Activated naive CD4-positive, alpha-beta T cell (primary cell): ENCODE results near the gene LYPLA2.
A peak's percentile ranks its signal among the peaks of the same experiment; 100 is the strongest.
"Not testable (repeated sequence)": the region's sequence is repeated elsewhere in the genome, so short reads cannot be mapped to it uniquely, and the experiment has no call there.

Experiments
- DNase-seq, 4 experiments: peaks; one replicate each; lab custom pipeline; 2025; lab: John Stamatoyannopoulos, UW

The LYPLA2 gene

DNA sequence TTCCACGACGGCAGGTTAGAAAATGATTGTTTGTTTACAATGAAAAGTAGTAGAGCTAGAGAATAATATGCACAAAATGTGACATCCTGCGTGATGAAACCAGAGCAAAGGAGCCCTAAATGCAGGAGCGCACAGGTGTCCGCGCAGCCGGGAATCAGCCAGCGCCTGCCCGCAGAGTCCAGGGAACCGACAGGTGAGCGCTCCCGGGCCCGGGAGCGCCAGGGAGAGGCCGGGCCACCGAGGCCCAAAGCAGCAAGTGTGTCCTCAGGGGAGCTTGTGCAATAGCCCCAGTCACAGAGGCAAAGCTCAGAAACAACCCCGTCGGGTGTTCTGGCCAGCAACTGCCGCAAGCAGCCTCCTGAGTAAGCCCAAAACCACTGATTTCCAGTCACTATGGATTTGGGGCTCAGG lies 10.4 kb downstream of the LYPLA2 start:
- no peak for DNase-seq

DNA sequence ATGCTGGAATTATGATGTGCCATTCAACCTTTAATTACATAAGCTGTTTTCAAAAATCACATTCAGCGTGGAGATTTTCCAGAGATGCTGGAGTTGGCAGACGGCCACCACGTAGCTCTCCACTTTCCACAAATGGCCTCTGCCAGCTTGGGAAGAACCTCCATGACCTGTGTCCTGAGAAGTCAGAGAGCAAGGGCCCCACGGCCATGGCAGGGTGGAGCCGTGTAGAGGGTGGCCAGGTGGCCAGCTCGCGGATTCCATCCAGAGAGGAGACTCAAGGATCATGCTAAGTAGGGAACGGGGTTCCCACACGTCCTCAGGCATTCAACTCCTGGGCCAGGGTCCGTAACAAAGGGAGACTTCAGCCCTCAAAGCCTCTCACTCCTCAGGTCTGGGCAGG lies 10.9 kb downstream of the LYPLA2 start:
- no peak for DNase-seq

DNA sequence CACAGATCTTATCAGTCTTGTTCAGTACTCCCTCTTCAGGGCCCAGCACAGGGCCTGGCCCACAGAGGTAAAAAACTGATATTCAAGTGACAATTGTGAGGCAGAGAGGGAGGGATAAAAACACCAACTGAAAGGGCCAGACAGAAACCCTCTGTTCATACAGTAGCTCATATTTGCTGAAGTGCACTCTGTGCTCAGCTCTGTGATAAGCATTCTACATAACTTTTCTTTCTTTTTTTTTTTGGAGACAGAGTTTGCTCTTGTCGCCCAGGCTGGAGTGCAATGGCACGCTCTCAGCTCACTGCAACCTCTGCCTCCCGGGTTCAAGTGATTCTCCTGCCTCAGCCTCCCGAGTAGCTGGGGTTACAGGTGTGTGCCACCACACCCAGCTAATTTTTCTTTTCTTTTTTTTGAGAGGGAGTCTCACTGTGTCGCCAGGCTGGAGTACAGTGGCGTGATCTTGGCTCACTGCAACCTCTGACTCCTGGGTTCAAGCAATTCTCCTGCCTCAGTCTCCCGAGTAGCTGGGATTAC lies 11.9 kb downstream of the LYPLA2 start:
- not testable (repeated sequence) for DNase-seq

DNA sequence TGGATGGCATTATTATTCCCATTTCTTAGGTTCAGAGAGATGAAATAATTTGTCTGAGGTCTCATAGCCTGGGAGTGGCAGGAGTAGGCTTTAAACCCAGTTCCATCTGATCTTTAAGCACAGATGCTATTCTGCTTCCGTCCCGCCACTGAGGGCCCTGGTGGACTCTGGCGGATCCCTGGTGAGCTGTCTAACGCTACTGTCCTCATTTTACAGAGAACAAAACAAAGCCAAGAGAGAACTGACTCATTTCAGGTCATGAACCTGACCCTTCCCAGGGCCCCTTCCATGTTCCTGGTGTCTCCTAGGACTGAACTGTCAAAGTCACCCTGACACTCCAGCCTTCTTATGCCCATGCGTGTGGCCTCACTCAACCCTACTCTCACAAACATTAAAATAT lies 12.7 kb downstream of the LYPLA2 start:
- DNase-seq, result no peak

DNA sequence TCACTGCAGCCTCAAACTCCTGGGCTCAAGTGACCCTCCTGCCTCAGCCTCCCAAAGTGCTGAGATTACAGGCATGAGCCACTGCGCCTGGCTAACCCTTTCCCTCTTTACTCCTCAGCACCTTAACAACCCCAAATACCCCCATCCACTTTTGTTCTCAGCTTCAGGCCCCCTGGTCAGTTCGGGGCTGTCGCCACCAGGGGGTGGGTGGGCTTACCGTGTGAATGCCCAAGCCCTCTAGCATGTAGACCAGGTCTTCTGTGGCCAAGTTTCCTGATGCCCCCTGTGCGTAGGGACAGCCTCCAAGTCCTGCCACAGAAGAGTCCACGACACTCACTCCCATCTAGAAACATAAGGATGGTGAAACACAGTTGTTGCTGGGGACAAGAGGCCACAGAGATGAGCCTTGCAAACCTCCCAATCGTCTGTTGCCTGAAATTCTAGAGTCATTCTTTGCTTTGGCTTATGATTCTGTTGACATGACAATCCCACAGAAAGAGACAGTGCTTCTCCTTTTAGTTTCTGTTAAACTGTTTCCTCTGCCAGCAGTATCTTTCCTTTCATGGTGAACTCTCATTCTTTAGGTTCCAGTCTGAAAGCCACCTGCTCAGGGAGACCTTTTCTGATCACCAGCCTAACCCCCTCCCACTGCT lies 13.4 kb downstream of the LYPLA2 start:
- no peak for DNase-seq

DNA sequence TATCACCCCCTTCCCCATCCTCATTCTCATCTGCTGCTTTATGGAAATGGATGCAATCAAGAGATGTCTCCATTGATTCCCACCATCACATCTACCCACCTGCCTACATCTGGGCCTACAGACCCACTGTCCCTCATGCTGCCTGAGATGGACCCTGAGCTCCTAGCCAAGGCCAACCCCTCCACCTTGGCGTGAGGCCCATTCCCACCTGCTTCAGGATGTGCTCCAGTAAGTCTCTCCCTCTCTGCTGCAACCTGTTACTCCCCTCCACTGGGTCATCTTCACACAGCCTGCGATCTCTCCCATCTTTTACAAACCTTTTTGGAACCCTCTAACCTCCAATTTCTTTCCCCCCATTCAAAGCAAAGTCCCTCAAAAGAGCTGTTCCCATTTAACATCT lies 14.1 kb downstream of the LYPLA2 start:
- no peak for DNase-seq

DNA sequence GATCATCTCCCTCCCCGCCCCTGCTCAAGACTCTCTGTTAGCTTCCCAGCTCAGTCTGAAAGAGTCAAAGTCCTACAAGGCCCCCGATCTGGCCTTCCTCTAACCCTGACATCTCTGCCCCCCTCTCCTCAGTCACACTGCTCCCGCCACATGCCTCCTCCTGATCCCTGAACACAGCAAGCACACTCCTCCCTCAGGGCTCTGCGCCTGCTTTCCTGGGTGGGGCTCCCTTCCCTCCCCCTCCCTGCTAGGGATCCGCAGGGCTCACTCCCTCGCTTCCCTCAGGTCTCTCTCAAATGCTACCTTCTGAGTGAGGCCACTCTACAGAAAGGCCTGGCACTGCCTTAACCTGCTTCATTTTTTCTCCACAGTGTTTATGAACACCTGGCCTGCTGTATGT lies 15.3 kb downstream of the LYPLA2 start:
- DNase-seq, result no peak

DNA sequence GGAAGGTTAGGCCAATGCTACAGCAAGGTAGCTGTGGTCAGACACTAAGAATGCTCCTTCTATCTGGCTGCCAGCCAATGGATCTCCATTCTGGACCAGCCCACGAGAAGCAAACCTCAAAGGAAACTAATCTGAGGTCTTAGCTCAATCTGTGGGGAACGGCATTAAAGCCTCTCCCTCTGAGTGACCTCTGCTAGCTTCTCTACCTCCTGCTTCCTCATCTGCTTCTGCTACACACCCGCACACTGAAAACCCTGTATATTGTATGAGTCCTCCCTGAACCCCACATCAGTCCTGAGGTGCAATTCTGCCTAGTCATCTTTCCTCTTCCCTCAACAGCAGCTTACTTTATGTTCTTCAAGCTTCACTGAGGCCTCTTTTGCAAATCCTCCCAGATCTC lies 16.5 kb downstream of the LYPLA2 start:
- DNase-seq, result no peak

DNA sequence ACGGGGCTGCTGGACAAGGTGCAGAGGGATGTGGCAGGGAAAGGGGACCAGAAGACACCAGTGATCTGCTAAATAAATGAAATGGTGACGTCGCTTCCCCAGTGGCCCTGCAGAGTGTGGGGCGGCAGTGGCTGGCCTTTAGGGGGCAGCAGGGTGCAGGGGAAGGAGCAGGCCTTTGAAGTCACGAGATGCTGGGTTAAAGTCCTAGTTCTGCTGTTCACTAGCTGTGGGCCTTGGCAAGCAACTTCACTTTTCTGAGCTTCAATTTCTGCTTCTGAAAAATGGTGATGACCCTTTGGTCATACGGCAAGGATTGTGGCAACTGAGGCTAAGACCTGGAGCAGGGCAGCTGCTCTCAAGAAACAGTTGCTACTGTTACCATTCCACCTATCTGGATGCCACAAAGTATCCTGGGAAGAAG lies 18.8 kb downstream of the LYPLA2 start:
- DNase-seq, result peak; percentile 25 to 74 (median 49)

DNA sequence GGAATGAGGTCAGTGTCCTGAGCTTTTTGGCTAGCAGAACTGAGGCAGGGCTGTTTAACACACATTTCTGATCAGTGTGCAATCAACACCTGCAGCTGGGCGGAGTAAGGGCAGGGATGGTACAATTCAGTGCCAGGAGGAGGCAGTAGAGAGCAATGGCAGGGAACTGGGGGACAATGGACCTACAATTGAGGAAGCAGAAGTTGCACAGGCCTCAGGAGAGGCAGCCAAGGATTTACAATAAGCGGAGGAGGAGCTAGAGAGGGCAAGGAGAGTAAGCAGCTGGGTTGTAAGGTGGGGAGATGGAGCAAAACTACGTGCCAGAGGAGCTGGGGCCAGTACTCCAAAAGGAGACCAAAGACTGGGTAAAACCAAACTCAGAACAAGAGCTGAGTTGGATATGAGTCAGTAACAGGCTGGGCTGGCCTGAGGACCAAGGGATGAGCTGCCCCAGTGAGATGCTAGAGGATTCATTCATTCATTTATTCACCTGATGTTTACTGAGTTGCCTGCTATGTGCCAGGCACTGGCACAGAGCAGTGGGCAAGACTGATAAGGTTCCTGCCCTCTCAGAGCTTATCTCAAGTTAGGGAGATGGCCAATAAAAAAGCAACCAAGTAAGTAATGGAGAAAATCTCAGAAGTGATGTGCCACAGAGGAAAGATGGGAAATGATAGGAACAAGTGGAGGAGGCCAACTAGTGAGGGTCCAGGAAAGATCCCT lies 20.0 kb downstream of the LYPLA2 start:
- peak in 1 of 4 experiments; percentile 15 for DNase-seq

DNA sequence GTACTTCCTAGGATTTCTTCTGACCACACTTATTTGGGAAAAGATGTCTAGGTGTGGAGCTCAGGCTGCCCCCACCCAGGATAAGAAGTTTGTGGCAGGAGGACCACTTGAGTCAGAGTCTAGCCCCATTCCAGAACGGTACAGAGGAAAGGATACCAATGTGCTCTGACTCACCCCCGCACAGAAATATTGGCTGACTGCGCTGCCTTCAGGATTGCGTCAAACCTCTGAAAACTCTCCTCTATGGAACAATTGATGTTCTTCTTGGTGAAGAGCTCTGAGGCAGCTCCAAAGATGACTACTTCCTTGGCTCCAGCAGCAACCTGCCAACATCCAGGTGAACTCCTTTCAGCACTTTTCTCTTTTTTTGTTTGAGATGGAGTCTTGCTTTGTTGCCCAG lies 23.1 kb downstream of the LYPLA2 start:
- no peak for DNase-seq

DNA sequence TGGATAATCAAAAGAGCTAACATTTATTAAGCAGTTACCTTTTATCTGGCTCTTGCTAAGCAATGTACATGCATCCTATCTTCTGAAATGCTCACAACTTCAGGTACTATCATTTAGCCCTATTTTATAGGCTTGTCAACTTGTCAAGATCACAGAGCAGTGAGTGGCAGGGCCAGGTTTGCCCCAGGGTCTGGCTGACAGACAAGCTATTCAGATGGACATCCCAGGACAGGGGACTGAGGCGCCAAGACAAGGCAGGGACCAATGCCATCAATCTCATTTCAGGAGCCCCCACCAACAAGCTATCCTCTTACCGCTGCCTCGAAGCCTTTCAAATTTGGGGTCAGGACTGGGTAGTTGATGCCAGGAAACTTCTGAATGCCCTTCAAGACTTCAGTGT lies 25.4 kb downstream of the LYPLA2 start:
- DNase-seq, result no peak

DNA sequence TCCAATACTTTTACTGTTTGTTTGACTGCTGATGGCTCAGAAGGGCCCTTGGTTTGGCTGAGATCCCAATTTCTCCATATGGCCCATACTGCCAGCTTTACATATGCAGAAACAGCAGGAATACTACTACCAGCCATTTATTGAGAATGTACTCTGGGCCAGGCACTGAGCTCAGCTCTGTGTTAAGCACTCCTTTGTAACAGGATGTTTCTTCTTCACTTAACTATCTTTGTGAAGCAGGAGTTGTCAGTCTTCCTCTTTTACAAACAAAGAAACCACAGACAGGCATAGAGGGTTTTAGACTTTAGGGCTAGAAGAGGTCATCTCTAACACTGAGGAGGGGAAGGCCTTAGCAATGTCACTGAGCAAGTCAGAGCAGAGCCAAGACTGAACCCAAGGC lies 26.0 kb downstream of the LYPLA2 start:
- DNase-seq, result no peak

DNA sequence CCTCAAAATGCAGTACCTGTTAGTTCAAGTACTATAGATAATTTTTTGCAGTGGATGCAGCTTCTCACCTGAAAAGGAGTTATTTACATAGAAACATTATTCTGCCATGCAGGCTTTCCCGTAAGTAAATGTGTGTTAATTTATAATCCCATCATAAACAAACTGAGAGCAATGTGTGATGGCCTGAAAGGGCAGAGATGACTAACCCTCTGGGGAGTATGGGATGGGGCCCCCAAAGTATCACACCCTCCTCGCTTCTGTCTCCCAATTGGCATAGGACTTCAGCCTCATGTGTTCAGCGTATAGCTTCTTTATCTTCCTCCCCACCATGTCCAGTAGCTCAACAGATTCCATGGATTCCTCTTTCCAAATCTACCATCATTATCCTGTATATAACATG lies 26.7 kb downstream of the LYPLA2 start:
- no peak for DNase-seq

DNA sequence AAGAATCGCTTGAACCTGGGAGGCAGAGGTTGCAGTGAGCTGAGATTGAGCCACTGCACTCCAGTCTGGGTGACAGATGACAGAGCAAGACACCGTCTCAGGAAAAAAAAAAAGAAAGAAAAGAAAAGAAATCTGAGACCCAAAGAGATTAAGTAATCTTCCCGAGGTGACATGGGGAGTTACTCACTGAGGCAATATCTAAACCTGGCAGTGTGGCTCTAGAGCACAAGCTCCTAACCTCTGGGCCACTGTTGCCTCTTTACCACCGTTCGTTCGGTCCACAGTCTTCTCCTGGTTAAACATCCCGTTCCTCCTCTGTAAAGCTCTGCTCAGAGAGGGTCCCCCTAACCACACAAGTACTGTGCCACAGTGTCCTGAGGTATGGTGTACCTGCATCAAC lies 32.8 kb downstream of the LYPLA2 start:
- no peak for DNase-seq

DNA sequence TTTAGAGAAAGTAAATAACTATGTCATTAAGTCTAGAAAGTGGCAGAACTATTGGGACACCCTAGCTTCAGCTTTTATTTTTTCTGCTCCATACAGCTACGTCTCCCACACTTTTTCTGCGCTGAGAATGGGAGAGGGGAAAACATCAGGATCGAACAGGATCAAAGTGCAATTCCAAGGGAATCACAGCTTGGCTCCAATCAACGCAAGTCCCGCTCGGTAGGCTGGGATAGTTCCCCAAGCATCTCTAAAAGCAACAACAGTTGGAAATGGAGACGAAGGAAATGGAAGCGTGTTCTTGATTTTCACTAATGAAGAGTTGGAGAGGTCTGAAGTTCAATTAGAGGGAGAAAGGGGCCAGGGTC lies 33.7 kb downstream of the LYPLA2 start:
- DNase-seq, result no peak

DNA sequence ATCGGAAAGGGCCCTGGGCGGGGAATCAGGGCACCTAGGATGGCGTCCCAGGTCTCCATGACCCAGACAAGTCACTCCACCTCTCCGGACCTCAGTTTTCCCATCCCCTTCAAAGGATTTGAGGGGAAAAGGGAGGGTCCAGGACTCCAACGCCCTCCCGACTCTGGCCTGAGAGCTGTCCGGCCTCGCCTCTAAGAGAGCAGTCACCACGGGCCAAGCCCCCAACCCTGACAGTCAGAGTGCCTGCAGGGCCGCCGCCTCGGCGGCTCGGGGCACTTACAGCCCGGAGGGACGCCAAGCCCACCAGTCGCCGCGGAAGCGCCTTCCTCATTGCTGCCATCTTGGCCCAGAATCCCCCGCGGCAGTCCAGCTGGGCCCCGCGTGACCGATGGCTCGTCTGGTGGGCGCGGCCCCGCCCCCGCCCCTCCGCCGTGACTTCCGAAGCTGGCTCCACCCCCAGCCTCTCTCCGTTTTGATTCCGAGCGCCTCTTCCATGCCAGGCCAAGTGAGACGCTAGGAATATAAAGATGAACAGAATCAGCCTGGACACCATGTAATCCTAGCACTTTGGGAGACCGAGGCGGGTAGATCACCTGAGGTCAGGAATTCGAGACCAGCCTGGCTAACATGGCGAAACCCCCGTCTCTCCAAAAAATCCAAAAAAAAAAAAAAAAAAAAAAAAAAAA lies 34.3 kb downstream of the LYPLA2 start, which contains the start of gene HMGCL:
Gene HMGCL, minus strand, starts transcription at position 354 of the 686 bp plus-strand sequence. Its CDS starts 14 bp downstream, at position 340.
- peak; percentile 72 to 83 (median 80) for DNase-seq

DNA sequence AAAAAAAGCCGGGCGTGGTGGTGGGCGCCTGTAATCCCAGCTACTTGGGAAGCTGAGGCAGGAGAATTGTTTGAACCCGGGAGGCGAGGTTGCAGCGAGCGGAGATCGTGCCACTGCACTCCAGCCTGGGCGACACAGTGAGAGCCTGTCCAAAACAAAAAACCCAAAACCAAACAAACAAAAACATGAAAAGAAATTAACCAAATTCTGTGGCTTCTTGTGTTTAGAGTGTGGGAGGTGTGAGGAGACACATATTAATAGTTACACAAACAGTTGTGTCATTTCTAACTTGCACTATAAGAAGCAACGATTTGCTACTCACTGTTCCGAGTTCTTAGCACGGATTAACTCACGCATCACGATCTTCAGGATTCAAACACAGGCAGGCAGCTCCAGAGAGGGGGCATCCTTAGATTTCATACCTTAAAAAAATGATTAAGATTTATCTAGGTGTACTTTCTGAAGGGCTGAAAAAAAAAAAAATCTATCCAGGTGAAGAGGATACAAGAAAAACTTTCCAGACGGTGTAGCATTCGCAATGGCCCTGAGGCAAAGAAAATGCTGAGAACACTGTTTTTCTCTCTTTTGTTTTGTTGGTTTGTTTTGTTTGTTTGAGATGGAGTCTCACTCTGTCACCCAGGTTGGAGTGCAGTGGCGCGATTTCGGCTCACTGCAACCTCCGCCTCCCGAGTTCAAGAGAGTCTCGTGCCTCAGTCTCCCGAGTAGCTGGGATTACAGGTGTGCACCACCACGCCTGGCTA lies 35.0 kb downstream of the LYPLA2 start:
- no peak for DNase-seq

DNA sequence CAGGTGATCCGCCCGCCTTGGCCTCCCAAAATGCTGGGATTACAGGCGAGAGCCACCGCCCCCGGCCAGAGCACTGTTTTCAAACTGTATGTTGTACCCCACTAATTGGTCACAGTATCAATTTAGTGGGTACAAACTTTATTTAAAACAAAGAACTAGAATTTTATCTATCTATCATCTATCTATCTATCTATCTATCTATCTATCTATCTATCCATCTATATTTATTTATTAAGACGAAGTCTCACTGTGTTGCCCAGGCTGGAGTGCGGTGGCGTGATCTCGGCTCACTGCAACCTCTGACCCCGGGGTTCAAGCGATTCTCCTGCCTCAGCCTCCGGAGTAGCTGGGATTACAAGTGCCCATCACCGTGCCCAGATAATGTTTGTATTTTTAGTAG lies 35.6 kb downstream of the LYPLA2 start:
- DNase-seq, result not testable (repeated sequence)

DNA sequence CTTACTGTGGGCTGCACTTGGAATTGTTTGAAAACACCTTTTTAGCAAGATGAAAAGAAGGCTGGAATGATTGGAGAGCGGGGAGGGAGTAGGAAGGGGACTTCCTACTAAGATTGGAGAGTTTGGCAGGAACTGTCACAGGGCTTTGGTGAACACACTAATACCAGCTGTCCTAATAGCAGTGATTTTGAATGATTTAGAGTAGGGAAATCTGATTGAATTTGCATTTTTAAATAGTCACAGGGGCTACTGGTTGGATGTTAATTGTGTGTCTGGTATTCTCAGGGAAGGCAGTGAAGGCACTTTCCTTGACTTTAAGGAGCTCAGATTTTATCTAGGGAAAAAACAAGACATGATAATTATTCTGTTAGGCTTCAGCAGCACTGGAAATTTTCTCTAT lies 36.8 kb downstream of the LYPLA2 start:
- no peak for DNase-seq

DNA sequence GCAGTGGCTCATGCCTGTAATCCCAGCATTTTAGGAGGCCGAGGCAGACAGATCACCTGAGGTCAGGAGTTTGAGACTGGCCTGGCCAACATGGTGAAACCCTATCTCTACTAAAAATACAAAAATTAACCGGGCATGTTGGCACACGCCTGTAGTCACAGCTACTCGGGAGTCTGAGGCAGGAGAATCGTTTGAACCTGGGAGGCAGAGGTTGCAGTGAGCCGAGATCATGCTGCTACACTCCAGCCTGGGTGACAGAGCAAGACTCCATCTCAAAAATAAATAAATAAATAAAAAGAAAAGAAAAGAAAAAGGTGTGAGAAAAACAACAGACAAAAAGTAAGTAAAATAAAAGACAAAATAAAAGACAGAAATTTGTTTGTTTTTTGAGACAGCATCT lies 43.2 kb downstream of the LYPLA2 start:
- DNase-seq, result not testable (repeated sequence)

DNA sequence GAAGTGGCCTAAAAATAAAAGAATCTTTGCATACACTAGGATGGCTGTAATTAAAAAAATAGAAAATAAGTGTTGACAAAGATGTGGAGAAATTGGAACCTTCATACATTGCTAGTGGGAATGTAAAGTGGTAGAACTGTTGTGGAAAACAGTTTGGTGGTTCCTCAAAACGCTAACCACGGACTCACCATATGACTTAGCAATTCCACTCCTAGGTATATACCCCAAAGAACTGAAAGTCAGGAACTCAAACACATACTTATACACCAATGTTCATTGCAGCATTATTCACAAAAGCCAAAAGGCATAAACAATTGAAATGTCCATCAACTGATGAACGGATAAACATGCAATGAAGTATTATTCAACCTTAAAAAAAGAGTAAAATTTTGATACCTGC lies 45.1 kb downstream of the LYPLA2 start:
- no peak for DNase-seq
